Measurements from ENCODE around the gene FAM149B1.
"Not testable (repeated sequence)": the region's sequence is repeated elsewhere in the genome, so short reads cannot be mapped to it uniquely, and the experiment has no call there.

Gene FAM149B1
- total RNA-seq, result 29.6 to 30.9 reads per million in 2 donors

DNA sequence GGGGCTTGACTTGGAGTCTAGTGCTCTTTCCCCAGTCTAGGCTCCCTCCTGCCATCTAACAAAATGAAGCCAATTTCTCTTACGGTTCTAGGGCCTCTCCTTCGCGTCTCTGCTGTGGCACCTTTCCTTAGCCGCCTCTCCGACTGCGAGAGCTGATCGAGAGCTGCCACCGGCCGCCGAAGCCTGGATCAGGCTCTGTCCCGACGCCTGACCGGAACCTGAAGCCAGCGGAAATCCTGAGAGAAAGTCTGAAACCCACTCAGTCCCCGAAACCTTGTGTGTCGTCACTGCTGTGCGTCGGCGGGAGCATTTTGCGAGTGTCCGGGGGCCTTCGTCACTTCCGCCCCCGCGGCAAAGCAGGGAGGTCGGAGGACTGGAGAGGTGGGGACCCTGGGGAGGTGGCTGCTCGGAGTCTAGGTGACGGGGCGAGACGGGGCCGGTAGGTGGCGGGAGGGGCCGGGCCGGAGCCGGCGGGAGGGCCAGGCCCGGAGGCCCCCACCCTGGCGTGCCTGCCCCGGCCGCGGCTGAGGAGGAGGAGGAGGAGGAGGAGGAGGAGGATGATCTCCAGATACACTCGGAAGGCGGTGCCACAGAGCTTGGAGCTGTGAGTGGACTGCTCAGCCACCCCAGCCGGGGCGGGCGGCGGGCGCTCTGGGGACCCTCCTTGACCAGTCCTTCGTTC, at the start of gene FAM149B1, which contains the start of gene ECD:
Gene FAM149B1, plus strand, starts transcription at position 337 of the 682 bp plus-strand sequence. Its CDS starts 221 bp downstream, at position 558.
Gene ECD, minus strand, starts transcription at position 226 of the 682 bp plus-strand sequence. CDS start 4,071 bp downstream, outside the sequence.
- peak; percentile 81 for DNase-seq

DNA sequence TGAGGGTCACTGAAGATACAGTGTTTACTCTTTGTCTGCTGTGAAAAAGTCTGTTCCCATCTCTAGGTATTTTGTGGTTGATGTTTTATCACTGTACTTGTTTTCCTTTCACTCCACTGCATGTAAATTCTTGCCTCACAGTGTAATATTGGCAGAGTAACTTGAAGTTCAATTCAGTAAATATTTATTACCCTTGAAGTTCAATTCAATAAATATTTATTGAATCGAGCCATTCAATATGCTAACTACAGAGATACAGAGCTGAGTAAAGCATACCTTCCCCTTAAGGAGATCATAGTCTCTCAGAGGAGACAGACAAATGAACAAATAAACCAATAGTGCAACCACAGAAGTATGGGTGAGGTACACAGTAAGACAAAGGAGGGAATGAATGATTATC, 48.5 kb upstream of the FAM149B1 start:
- DNase-seq, result no peak

DNA sequence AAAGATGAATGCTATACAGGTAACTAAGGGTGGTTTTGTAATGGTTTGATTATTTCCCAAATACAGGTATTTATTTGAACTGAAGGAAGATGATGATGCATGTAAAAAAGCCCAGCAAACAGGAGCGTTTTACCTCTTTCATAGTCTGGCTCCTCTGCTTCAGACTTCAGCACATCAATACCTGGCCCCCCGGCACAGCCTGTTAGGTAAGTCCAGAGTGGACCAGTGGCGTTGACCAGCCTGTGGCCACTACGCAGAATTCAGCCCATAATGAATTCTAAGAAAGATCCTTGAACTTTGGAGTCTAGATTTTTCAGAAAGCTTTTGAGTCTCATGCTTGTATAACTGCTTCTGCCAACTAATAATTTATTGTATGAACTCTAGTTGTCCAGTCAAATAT, 48.0 kb upstream of the FAM149B1 start:
- no peak for DNase-seq

DNA sequence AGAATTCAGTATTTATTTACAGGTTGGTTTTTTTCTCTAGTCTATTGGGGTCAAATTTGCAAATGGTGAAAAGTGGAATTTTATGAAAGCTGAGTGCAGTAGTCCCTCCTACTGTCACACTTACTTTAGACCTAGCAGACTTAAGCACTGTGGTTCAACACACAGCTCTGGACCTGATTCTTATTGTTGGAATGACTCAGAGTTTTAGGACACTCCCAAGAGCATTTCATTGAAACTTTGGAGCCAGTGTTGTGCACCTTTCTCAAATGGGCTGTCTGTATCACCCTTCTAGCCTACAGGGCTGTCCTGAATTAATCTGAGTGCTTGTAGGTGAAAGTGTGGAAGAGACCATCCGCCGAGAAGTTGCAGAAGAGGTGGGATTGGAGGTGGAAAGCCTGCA, 41.6 kb upstream of the FAM149B1 start:
- DNase-seq, result no peak

DNA sequence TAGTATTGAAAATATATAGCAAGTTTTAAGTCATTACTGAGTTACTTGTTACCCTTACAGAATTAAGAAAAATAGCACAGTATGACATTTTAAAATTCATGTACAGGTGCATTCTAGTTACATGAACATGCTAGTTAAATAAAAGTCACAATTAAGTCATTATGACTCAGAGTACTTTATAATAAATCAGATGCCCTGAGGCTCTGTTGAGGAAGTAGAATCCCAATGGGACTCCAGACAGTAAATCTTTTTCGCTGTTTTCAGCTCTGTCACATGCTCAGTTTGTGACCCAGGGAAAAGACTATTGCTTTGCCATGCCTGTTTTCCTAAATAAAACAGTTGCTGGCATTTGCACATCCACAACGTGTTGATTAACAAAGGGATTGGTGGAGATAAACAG, 36.6 kb upstream of the FAM149B1 start:
- no peak for DNase-seq

DNA sequence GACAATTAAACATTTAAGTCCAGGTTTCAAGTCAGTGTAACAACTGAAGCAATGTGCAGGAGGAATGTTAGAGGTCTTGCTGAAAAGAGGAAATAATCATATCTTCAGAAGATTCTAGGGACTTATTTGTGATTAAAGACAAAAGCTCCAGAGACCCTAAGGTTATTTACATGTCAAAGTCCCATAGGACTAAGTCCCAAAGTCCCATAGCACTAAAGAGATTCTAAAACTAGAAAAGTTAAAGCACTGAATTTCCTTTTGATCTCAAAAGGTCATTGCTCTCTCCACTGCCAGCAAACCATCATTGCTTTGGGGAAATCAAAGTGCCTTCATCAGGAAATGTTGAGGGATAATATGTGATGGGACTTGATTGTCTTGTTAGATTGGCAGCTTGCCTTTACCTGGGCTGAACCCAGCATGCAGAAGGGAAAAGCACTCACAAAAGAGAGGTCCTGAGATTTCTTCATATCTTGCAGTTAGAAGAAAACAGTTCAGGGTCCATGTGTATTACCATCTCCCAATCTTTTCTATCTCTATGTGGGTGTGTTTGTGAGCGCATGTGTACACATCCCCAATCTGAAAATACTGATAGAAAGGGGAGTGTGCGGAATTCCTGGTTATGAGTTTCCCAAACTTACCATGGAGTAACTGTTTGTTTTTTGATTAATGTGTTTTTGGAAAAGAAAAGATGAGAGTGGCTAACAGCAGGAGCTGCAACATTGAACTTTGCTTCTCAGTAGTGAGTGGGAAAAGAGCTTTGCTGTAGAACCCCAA, 35.8 kb upstream of the FAM149B1 start:
- DNase-seq, result no peak

DNA sequence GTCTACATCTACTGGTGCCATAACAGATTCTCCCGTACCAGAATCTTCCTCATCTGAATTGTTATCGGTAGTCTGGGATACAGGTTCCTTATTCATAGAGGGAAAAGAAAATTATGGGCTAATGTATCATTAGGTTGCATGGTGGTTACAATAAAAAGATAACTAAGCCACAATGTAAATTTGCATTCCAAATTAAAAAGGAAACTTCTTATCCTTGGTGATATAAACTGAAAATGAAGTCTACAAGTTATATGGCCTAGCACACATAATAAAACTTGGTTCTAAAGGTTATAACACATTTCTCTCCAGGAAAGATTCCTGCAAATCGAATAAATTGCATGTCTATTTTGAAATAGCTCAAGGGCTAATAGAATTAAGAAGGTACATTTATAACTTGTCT, 33.2 kb upstream of the FAM149B1 start:
- no peak for DNase-seq

DNA sequence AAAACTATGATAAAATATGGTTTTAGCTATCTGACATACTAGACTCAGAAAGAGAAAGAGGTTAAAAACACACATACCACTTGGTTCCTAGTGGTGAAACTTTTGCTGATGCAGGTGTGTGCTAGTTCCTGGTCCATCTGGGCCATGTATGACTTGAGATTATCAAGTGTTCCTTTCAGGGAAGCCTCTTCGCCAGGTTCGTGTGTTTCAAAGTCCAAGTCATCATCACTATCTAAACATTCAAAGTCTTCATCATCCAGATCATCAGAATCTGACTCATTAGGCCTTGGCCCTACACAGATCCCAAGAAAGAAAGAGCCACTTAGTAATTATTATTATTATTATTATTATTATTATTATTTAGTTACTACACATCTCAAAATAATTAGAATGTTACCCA, 31.3 kb upstream of the FAM149B1 start:
- no peak for DNase-seq

DNA sequence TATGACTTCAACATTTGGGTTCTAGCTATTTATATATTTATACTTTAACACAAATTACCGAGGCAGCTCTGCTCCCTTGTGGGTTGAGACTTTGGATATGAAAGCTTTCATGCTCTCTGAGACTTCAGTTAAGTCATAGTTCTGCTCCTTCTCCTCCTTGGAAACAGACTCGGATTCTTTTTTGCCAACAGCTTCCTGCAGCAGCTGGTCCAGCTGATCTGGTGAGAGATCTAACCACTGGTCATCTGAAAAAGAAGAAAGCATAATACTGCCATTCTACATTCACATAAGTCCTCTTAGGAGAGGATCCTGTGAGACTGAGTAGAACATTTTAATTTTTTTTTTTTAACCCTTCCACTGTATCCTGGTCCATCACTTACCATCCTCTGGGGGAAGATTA, 28.7 kb upstream of the FAM149B1 start:
- no peak for DNase-seq

DNA sequence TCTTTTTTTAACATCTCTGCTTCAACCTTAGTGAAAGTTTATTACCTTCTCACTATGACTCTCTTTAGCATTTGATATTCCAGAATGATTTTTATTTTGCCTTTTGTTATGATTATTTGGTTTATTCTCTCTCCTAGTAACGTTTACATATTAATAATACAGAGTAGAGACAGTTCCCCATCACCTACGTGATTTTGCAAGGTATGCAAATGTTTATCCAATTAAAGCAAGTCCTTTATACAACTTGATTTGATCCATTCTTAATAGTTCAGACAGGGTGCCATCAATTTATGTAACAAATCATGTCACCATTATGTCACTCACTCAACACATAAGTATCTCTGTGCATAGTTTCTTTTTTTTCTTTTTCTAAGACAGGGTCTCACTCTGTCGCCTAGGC, 26.3 kb upstream of the FAM149B1 start:
- DNase-seq, result no peak

DNA sequence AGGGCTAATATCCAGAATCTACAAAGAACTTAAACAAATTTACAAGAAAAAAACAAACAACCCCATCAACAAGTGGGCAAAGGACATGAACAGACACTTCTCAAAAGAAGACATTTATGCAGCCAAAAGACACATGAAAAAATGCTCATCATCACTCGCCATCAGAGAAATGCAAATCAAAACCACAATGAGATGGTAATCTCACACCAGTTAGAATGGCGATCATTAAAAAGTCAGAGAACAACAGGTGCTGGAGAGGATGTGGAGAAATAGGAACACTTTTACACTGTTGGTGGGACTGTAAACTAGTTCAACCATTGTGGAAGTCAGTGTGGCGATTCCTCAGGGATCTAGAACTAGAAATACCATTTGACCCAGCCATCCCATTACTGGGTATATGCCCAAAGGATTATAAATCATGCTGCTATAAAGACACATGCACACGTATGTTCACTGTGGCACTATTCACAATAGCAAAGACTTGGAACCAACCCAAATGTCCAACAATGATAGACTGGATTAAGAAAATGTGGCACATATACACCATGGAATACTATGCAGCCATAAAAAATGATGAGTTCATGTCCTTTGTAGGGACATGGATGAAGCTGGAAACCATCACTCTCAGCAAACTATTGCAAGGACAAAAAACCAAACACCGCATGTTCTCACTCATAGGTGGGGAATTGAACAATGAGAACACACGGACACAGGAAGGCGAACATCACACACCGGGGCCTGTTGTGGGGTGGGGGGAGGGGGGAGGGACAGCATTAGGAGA, 17.1 kb upstream of the FAM149B1 start:
- DNase-seq, result not testable (repeated sequence)

DNA sequence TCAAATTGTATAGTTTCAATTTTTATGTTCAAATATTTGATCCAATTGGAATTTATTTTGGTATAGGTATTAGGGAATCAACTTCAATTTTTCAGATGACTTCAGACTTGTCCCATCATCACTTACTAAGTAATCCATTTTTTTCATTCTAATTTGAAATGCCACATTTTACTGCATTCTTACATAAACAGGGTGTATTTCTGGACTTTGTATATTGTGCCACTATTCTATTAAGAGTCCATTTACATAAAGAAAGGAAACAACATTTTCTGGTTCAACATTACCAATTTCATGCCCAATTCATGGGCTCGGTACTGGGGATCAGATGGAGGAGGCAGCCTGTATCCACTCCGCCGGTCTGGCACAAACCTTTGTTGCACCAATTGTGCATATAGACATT, 15.9 kb upstream of the FAM149B1 start:
- DNase-seq, result no peak

DNA sequence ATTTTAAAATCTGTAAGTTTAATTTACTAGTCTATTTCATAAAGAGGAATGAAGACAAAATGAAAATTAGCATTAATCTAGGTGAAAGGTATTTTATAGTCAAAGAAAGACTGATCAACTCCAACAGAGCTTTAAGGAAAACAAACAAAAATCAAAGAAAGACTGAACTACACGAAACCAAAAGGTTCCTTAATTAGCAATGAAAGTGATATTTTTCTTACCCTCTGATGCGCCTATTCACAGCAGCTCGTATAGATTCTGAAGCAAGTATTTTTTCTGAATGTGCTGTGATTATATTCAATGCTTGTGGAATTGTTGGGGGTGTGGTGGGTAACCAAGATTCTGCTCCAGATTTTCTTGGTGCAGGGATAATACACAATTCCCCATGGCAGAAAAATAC, 11.9 kb upstream of the FAM149B1 start:
- no peak for DNase-seq

DNA sequence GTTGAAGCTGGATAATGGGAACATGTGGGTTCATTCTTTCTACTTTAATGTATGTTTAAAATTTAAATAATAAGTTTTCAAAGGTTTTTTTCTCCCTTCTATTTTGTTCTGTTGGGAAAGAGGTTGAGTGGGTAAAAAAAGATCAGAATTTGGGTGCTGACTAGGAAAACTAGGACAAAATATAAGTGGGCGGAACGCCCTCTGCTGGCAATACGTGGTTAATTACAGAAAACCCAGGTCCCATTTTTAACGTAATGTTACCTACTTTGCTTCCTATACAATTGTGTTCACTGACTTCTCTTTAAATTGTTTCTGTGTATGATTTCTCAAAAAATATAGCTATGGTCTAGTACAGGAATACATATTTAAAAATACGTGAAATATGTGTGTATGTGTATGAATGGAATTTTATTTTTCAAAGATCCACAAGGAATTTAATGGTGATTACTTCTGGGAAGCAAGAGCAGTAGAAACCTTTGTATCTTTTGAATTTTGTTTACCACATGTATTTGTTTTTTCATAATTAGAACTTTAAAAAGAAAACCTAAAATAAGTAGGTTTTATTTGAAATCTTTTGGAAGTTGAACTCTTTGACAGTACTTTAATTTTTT, 8.8 kb upstream of the FAM149B1 start:
- no peak for DNase-seq

DNA sequence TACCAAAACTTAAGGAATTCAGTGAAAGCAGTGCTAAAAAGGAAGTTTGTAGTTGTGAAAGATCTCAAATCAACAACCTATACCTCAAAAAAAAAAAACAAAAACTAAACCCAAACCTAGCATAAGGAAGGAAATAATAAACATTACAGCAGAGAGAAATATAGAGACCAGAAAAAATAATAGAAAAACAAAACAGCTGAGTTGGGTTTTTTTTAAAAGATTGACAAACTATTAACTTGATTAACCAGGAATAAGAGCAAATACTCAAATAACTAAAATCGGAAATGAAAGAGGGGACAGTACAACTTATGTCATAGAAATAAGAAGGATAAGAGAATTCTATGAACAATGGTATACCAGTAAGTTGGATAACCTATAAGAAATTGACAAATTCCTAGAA, 6.8 kb upstream of the FAM149B1 start:
- DNase-seq, result no peak

DNA sequence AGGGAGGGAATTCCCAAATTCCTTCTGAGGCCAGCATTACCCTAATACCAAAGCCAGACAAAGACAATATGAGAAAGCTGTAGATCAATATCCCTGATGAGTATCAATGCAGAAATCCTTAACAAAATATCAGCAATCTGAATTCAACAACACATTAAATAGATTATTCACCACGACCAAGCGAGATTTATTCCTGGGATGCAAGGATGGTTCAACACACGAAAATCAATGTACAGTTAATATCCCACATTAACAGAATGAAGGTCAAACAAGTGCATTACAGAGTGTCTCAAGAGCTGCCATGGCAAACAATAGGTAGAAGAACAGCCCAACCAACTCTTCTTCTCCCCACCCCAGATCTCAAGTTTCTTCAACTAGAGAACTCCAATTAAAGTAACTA, 6.3 kb upstream of the FAM149B1 start:
- no peak for DNase-seq

DNA sequence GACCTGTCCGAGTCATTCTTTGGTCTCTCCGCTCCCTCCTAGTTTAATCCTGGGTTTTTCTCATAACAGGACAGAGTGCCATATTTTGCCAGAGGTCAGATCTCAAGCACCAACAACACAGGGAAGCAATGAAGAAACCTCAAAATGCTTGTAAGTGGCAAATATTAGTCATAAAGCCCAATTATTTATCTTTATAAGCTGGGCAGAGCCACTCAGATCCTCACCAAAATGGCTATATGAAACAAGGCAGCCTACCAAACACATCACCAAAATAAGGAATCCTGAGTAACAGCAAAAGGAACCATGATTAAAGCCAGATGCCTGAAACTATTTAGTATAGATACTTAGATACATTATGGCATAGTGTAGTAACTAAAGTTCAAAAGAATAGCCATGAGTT, 4.8 kb upstream of the FAM149B1 start:
- DNase-seq, result no peak

DNA sequence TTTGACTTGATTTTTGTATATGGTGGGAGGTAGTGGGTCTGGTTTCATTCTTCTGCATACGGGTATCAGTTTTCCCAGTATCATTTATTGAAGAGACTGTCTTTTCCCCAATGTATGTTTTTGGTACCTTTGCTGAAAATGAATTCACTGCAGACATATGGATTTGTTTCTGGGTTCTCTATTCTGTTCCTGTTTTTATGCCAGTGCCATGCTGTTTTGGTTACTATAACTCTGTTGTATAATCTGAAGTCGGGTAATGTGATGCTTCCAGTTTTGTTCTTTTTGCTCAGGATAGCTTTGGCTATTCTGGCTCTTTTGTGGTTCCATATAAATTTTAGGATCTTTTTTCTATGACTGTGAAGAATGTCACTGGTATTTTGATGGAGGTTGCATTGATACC, 947 bp upstream of the FAM149B1 start:
- DNase-seq, result no peak

DNA sequence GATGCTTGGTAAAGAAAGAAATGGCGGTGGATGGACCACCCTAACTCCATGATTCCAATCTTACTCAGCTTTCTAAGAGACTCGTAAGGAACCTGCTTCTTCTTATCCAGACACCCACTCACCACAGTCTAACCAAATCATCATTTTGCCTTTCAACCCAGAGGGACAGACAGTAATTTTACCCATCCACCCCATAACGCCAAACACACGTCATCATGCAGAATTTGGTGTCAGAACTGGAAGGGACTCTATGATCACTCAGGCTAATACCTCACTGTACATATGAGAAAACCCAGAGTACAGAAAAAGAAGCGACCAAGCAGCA, 499 bp upstream of the FAM149B1 start:
- no peak for DNase-seq

DNA sequence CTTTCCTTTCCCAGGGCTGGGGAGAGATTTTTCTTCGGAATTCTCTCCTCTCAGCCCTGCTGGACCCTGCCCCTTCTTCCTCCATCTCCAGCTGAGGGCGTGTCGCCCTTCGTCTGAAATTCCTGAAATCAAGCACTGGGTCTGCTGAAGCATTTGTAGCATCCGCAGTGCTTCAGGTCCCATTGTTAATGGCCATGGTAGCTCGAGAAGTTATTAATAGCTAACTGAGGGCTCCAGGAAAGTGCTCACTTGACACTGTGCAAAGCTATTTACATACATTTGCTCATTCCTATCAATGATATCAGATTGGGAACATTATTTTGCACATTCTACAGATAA, 515 bp downstream of the FAM149B1 start:
- no peak for DNase-seq

DNA sequence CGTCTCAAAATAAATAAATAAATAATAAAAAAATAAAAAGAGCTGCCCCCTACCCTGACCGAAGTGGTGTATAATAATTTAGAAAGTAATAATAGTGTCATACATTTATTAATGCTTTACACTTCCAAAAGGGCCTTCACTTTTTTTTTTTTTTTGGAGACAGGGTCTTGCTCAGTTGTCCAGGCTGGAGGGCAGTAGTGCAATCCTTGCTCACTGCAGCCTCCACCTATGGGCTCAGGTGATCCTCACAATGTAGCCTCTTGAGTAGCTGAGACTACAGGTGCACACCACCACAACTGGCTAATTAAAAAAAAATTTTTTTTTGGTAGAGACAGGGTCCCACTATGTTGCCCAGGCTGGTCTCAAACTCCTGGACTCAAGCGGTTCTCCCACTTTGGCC, 1.4 kb downstream of the FAM149B1 start:
- no peak for DNase-seq

DNA sequence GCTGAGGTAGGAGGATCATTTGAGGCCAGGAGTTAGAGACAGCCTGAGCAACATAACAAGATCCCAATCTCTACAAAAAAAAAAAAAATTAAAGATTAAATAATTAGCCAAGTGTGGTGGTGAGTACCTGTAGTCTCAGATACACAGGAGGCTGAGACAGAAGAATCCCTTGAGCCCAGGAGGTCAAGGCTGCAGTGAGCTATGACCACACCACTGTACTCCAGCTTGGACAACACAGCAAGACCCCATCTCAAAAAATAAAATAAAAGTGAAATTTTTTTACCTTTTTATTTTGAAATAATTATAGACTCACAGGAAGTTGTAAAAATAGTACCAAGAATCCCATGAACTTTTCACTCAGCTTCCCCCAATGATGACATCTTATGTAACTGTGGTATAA, 4.9 kb downstream of the FAM149B1 start:
- no peak for DNase-seq

DNA sequence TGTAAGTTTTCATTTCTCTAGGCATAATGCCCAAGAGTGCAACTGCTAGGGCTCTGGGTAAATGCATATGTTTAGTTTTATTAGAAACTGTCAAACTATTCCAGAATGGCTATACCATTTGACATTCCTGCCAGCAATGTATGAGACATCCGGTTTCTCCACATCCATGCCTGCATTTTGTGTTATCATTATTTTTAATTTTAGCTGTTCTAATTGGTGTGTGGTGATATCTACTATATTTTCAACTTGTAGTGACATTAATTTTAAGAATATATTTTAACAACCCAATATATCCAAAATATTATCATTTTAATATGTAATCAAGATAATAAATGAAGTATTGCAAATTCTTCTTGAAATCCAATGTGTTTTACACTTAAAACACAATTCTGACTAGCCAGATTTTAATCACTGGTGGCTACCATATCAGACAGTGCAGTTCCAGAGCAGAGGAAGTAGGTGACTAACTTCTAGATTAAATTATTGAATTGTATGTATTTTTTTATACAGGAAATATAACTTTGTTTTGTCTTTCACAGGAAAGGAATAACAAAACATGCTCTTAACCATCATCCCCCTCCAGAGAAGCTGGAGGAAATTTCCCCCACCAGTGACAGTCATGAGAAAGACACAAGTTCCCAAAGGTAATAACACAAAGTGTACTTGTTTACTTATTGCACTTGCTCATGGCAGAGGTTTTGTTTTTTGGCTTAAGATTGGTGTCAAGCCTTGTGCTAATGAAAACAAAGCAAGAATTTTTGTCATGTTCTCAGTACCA, 6.4 kb downstream of the FAM149B1 start:
- DNase-seq, result no peak

All from activated gamma-delta T cell (primary cell).